OCI-LY7 (cell line): Measurements from ENCODE around the gene SH3RF3.

Experiments
- EZH2phosphoT487 ChIP-seq: fragments of 200-600 bp; sonication (generic); IDR thresholded peaks from 2 replicates; pipeline ENCODE4 v1.6.1; 2018; ENCODE audit warnings: low read depth, borderline replicate concordance, mild to moderate bottlenecking, mixed run types, antibody characterized with exemption, low read length, moderate library complexity, mixed read lengths
- TF ChIP-seq, protein P1 (sequence below): fragments of 200-600 bp; sonication (generic); conservative IDR thresholded peaks from 2 replicates; pipeline ENCODE4 v1.5.1; 2014; ENCODE audit warnings: mild to moderate bottlenecking, antibody characterized with exemption, low read length, moderate library complexity, mixed read lengths

DNA sequence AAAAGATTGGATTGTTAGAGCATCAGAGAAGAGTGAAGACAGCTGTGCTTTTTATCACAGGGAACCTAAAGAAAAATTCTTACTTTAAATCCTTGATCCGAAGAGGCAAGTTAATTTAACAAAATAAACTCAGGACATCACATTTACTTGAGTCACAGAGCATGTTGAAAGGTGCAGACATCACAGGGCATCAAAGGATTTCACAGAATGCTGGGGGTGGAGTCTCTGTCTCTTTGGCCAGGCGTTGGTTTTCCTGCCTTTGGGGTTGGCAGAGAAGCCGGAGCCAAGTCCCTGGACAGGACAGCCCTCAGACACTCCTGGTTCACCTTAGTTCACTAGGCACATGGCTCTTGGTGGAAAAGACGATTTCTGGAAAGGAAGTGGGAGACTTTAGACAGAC is 56.3 kb downstream of the SH3RF3 start:
- TF ChIP-seq, protein P1, sequence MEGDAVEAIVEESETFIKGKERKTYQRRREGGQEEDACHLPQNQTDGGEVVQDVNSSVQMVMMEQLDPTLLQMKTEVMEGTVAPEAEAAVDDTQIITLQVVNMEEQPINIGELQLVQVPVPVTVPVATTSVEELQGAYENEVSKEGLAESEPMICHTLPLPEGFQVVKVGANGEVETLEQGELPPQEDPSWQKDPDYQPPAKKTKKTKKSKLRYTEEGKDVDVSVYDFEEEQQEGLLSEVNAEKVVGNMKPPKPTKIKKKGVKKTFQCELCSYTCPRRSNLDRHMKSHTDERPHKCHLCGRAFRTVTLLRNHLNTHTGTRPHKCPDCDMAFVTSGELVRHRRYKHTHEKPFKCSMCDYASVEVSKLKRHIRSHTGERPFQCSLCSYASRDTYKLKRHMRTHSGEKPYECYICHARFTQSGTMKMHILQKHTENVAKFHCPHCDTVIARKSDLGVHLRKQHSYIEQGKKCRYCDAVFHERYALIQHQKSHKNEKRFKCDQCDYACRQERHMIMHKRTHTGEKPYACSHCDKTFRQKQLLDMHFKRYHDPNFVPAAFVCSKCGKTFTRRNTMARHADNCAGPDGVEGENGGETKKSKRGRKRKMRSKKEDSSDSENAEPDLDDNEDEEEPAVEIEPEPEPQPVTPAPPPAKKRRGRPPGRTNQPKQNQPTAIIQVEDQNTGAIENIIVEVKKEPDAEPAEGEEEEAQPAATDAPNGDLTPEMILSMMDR: no peak
- no peak for TF ChIP-seq EZH2phosphoT487
